Activated CD4-positive, alpha-beta T cell treated with anti-CD3 and anti-CD28 coated beads, Interleukin-2, Interleukin-6, amounts not matched to agents 100 ng/mL and 50 ng/mL, durations not matched to agents 16 hours and 8 hours (primary cell): ENCODE measurements around the gene GSTA4.
"Not testable (repeated sequence)": the region's sequence is repeated elsewhere in the genome, so short reads cannot be mapped to it uniquely, and the experiment has no call there.

Experiments used
- DNase-seq: peaks from one replicate; pipeline ENCODE4 v3.0.0-alpha.2; 2020

GSTA4 gene

GRCh38 chr6:53011979-53012378 lies 16.9 kb upstream of the GSTA4 start:
- DNase-seq = no peak

DNA sequence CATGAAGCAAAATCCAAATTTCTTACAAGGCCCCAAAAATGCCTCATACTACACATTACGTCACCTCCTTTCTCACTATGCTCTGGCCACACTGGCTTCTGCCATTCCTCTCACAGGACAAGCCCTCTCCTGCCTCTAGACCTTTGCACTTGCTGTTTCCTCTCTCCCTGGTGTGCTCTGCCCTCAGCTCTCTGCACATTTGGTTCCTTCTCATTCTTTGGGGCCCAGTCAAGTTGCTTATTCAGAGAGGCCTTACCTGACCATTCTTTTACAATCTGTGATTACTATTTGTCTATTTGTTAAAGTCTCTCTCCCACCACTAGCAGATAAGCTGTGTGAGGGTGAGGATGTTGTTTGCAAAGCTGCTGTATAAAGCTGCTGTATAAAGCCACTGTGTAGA lies 15.4 kb upstream of the GSTA4 start:
- no peak for DNase-seq

DNA sequence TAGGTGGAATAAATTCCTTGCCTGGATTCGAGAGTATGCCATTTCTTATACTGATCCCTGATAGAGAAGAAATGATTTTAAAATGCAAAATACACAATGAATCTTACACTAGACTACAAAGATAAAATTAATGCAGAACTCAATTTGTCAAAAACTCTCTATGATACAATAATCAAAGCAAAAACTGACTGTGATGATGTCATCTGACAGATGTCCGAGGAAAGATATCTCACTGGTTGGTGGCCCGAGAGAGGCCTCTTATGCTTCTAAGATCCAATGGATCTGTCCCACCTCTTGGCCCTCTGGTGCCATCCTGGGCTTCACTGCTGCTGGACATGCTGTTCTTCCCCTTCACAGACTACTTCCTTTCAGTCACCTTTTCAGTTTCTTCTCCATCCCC lies 14.4 kb upstream of the GSTA4 start:
- no peak for DNase-seq

GRCh38 chr6:53009056-53009455 lies 14.0 kb upstream of the GSTA4 start:
- no peak for DNase-seq

DNA sequence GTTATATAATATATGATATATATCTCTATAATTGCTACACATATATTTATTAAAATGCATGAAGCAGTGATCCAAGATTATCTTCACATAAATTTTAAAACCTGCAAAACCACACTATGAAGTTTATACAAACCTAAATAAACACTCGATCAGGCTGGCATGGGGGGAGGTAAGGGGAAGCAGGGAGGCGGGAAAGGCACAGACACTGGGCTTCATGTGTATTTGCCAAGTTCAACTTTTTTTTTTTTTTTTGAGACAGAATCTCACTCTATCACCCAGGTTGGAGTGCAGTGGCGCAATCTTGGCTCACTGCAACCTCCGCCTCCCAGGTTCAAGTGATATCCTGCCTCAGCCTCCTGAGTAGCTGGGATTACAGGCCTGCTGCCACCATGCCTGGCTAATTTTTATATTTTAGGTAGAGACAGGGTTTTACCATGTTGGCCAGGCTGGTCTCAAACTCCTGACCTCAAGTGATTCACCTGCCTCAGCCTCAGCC lies 13.2 kb upstream of the GSTA4 start:
- DNase-seq = not testable (repeated sequence)

DNA sequence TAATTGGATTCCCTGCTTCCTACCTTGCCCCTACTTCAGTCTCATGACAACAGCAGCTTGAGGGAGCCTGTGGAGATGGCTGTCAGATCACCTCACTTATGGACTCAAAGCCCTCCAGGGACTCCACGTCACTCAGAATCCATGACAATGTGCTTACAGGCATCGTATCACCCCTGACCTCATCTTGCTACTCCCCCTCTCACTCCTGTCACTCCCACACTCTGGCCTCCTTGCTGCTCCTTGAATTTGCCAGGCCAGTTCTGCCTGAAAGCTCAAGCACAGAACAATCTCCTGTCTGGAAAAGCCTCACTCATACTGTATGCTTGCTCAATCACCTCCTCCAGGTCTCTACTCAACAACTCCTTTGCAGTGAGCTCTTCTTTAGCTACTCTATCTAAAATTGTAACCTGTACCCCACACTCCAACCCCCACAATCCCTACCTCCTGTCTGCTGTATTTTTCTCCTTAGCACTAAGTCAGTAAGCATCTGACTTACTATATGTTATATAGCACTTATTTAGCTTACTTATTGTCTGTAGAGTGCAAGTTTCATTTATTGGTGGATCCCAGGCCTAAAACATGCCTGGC lies 10.7 kb upstream of the GSTA4 start:
- no peak for DNase-seq

DNA sequence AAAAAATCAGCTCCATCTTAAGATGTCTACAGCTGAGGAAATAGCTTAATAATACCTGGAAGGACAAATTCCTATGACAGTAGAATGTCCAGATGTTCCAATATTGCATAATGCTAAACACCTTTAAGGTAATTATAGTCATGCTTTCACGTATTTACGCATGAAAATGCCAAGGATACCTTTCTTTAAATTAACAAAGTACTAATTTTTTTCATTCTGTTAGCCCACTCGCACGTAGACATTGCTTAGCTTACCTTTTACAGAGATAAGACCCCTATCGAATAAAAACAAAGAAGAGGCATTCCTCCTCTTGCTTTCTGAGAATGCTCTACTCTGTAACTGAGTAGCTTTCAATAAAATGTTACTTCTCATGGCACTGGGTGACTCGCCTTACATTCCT lies 4.4 kb upstream of the GSTA4 start:
- no peak for DNase-seq

- no peak for DNase-seq
Measured at GRCh38 chr6:52998603-52999002, 3.5 kb upstream of the GSTA4 start.

DNA sequence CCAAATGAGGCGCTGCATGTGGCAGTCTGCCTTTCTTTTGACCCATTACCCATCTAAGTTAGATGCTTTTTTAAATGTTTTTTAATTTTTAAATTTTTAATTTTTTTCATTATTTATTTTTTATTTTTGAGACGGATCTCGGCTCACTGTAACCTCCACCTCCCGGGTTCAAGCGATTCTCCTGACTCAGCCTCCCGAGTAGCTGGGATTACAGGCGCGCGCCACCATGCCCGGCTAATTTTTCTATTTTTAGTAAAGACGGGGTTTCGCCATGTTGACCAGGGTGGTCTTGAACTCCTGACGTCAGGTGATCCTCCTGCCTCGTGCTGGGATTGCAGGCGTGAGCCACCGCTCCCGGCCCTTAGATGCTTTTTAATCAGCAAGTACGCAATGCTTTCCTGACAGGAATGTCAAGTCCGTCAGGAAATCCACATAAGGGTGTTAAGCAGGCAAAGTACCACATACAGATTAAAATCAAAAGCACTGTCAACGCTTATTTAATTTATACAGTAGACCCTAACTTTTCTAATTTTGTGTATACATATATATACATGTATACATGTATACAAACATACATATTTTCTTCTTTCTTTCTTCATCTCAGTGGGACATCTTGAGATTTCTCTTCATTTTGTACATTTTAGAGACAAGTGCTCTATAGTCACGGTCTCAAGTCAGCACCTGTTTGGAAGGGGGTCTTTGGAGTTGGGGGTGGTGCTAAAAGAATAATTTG lies 995 bp upstream of the GSTA4 start:
- DNase-seq = no peak

DNA sequence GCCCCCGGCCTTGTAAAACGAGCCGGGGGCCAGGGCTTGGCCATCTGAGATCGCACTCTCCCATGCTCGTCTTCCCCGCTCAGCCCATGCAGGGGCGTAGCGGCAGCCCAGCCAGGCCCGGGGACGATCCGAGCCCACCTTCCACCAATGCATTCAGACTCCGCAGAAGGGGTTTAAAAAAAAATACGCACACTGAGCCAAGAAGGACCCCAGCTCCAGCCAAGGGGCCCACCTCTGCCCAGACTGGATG lies 320 bp downstream of the GSTA4 start:
- peak; percentile 34 for DNase-seq

- DNase-seq = no peak
Measured at GRCh38 chr6:52994031-52994838, 849 bp downstream of the GSTA4 start.

DNA sequence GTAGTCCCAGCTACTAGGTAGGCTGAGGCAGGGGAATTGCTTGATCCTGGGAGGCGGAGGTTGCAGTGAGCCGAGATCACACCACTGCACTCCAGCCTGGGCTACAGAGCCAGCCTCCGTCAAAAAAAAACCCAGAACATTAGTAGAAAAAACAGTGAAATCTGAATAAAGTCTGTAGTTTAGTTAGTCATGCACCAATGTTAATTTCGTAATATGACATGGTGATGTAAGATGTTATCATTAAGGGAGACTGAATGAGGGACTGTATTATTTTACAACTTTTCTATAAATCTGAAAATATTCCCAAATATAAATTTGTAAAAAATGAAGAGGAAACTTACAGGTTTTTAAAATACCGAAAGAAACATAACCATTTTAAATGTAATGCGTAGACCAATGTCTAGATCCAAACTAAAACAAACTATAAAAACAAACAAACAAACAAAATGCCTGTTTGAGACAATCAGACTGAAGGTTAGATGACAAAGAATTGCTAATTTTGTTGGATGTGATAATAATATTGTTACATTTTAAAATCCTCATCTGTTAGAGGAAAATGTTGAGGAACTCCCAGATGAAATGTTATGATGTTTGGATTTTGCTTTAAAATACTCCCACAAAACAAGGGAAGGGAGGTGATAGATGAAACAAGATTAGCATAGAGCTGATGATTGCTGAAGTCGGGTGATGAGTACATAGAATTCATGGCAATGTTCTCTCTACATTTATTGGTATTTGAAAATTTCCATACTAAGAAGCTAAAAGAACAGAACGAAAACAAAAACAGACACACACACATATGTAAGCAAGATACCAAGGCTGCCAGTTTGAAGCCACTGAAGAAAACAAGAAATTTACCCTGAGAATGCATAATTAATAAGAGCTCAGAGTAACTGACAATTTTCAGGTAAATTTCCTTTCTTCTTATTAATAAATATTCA lies 1.8 kb downstream of the GSTA4 start:
- DNase-seq = no peak

- peak; percentile 32 for DNase-seq
Measured at GRCh38 chr6:52990342-52990741, 4.7 kb downstream of the GSTA4 start.

- no peak for DNase-seq
Measured at GRCh38 chr6:52985228-52985627, 9.9 kb downstream of the GSTA4 start.

DNA sequence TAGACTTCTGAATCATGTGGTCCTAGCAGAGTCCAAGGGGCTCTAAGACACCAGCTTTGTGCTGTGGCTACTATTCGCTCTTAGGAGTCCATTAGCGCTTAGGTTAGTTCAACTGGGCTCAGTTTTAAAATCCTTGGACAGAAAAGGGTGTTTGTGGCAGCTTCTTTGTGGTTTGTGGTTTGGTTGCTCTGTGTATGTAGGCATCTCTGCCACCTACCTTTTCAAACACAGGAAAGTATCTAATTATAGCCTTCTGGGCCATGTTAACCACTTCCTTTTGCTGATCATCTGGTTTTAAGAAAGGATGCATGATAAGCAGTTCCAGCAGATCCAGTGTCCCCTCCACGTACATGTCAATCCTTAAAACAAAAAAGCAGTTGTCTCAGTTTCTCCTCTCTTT lies 10.8 kb downstream of the GSTA4 start:
- peak; percentile 85 for DNase-seq

- DNase-seq = no peak
Measured at GRCh38 chr6:52983159-52983848, 11.8 kb downstream of the GSTA4 start.

DNA sequence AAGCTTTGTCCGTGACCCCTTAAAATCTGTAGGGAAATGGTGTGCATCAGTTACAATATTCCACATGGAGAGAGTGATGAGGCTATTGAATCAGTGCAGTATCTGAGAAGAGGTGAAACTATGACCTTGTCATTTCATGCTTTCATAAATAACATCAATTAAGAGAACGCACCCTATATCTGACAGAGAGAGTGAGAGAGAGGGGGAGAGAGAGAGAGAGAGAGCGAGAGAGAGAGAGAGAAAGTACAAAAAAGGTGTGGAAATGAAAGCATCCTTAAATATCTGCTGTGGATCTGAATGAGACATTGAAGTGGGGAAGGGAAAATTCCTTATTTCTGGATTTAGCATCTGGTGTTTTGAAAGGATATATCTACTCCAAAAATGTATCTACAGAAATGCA lies 12.4 kb downstream of the GSTA4 start:
- no peak for DNase-seq

DNA sequence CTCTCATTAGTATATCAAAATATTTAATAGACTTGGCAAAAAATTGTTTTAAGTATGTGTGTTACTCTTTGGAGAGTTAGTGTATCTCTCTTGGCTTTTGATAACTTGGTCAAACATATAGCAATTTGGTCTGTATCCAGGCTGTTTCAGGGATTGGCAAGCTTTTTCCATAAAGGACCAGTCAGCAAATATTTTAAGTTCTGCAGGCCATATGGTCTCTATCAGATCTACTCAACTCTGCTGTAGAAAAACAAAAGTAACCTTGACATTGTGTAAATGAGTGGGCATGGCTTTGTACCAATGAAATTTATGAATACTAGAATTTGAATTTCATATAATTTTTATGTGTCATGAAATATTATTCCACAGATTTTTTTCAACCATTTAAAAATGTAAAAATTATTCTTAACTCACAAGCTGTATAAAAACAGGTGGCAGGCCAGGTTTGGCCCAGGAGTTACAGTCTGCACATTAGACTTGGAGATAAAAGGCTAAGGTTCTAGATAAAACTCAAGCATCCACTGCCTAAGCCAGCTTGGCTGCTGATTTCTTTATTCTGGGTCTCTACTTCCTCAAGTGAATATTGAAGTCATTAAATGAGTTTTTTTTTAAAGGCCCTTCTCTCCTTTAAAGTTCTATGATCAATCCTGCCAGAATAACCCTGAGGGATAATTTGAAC lies 13.7 kb downstream of the GSTA4 start:
- DNase-seq = no peak

DNA sequence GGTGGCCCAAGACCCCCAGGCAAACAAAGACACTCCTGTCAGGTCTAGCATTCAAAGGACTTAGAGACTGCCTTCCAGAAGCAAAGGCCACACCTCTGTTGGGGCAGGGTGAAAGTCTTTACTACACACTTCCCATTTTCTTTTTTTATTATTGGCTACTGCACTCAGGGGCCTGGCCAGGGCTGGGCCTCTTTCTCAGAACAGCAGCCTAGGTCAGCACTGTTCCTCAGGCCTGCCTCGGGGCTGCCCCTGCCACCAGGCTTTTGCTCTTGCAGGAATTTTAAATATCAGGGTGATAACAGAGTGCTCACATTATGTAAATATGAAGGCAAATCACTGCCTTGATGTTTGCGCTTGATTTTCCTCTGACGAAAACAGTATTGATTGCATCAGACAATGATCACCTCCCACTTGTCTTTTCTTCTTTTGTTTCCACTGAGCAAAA lies 18.5 kb downstream of the GSTA4 start:
- peak; percentile 23 for DNase-seq

DNA sequence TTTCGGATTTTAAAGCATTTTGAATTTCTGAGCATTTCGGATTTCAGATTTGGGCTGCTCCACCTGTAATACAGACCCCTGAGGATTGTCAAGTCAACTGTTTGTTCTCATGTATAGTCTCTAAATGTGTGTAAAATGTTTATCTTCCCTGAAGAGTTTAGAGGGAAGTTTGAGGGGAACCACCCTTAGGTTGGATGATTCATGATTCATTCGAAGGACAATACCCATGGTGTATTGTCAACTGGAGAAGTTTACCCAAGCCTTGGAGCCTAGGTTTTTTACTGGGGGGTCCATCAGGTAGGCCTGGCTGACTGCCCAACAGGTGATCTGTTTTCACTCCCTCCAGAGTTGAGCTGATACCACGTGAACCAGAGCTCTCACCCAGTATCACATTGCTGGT lies 18.9 kb downstream of the GSTA4 start:
- DNase-seq = no peak

GRCh38 chr6:52975580-52975979 lies 19.5 kb downstream of the GSTA4 start:
- no peak for DNase-seq

DNA sequence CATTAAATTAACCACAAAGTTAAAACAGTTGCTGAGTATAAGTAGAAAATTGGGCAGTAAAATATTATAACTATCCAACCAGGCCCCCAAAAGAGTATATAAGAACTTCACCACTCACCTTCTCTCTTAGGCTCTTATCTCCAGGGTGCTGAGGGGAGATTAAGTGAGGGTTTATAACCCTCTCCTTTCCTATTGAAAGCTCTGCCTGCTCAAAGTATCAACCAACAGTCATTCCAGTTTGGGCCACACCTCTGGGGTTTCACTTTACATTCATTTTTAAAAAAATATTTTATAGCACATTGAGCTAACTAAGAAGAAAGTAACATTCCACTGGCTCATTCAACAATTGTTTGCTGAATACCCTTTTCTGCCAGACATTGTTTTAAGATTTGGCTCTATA lies 22.1 kb downstream of the GSTA4 start:
- DNase-seq = no peak
